DOHH2 (cell line): ENCODE data around the gene GYS1.
"Not testable (repeated sequence)": the region's sequence is repeated elsewhere in the genome, so short reads cannot be mapped to it uniquely, and the experiment has no call there.

Experiments
- EZH2phosphoT487 ChIP-seq: fragments of 200-600 bp; sonication (generic); IDR thresholded peaks from 2 replicates; pipeline ENCODE4 v1.6.1; 2017; ENCODE audit warnings: borderline replicate concordance, mild to moderate bottlenecking, antibody characterized with exemption, low read length, moderate library complexity, mixed read lengths
- TF ChIP-seq, protein P1 (sequence below): fragments of 200-600 bp; sonication (generic); IDR thresholded peaks from one replicate; pipeline ENCODE4 v1.5.1; 2014; ENCODE audit warnings: antibody characterized with exemption, mild to moderate bottlenecking, low read depth, low read length; ENCODE audit not compliant: poor library complexity, severe bottlenecking

DNA sequence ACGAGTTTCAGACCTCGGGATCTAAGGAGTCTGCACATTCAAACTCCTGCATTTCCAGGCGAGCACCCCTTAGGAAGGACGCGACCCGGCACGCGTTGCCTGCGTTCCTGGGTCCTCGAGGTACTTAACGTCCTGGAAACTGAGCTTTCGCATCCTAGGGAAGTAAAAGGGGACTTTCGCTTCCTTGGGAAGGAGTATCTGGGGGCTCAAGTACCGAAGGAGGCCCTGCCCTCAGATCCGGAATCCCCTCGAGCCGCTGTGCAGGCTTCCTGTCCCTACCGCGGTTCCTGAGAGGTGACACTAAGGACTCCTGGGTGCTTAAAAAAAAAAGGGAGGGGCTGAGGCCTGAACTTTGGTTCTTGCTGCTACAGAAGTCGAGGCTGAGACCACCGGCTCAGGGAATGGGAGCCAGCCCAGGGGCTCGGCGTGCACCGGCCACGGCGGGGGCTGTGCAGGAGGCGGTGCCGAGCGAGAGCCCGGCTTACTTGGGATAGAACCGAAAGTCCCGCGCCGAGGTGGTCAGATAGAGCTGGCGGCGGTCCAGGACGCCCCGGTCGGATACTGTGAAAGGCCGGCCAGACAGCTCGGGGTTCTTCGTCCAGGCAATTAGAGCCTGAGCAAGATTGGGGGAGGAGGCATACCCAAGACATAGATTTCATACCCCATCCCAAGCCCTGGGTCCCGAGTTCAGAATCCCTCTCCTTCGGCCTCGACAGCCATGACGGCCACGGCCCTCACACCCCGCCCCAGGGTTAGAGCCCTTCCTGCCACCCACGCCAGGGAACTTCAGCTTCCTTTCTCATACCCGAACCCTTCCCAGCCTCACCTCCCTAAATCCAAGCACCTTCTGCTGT lies 25.5 kb upstream of the GYS1 start:
- TF ChIP-seq, protein P1, sequence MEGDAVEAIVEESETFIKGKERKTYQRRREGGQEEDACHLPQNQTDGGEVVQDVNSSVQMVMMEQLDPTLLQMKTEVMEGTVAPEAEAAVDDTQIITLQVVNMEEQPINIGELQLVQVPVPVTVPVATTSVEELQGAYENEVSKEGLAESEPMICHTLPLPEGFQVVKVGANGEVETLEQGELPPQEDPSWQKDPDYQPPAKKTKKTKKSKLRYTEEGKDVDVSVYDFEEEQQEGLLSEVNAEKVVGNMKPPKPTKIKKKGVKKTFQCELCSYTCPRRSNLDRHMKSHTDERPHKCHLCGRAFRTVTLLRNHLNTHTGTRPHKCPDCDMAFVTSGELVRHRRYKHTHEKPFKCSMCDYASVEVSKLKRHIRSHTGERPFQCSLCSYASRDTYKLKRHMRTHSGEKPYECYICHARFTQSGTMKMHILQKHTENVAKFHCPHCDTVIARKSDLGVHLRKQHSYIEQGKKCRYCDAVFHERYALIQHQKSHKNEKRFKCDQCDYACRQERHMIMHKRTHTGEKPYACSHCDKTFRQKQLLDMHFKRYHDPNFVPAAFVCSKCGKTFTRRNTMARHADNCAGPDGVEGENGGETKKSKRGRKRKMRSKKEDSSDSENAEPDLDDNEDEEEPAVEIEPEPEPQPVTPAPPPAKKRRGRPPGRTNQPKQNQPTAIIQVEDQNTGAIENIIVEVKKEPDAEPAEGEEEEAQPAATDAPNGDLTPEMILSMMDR: not testable (repeated sequence)
- TF ChIP-seq EZH2phosphoT487: 0 out of 2 replicates have a peak, but pooled peaks have one; percentile 0
